HG03108 (cell line): Measurements from ENCODE around the gene PTMS.

Experiments used
- ATAC-seq: cut with Tn5 transposase; IDR thresholded peaks from one replicate; pipeline ENCODE4 v1.9.1; 2021; ENCODE audit warnings: moderate library complexity; ENCODE audit not compliant: unreplicated experiment

PTMS gene

DNA sequence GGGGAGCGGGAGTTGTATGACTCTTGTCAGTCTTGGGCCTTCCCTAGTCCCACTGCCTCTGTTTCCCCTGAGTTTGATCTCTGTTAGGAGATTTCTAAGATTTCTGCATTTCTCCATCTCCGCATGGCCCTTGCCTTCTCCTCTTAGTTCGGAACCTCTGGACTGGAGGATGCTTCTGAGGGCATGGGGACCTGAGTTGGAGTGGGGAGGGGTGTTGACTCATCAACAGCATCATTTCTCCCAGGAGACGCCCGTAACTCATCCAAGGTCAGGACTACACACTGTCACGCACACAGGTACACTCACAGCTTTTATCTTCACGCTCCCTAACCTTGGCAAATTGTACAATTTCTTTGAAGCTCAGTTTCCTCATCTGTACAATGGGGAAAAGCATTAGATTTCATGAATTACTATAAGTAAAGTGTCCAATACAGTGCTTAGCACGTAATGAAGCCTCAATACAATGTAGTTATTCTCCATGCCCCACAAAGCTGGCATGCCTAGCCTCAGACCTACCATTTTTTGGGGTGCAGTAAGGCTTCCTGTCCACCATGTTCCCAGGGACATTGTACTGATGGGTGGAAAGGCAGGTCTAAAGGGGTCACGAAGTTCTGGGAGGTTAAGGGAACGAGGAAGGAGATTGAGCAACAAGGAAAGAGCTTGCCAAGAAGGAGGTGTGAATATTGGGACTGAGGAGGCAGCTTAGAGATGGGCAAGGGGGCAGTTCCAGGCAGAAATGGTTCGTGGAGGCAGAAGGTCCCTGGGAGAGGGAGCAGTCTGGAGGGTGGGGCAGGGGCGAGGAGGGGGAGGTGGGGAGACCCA is 5.6 kb downstream of the PTMS start:
- no peak for ATAC-seq

DNA sequence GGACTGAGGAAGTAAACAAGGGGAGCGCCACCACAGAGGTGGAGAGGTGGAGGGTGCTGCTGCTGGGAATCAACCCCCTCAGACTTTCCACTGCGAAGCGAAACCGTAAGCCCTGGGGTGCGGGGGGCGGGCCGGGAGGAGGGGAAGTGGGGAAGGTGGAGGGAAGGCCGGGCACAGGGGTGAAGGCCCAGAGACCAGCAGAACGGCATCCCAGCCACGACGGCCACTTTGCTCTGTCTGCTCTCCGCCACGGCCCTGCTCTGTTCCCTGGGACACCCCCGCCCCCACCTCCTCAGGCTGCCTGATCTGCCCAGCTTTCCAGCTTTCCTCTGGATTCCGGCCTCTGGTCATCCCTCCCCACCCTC is 6.2 kb downstream of the PTMS start, which contains the start of gene LAG3:
TSS of gene LAG3 (plus strand) at position 190 of the 365 bp plus-strand sequence. CDS start 333 bp downstream, outside the sequence.
- no peak for ATAC-seq

DNA sequence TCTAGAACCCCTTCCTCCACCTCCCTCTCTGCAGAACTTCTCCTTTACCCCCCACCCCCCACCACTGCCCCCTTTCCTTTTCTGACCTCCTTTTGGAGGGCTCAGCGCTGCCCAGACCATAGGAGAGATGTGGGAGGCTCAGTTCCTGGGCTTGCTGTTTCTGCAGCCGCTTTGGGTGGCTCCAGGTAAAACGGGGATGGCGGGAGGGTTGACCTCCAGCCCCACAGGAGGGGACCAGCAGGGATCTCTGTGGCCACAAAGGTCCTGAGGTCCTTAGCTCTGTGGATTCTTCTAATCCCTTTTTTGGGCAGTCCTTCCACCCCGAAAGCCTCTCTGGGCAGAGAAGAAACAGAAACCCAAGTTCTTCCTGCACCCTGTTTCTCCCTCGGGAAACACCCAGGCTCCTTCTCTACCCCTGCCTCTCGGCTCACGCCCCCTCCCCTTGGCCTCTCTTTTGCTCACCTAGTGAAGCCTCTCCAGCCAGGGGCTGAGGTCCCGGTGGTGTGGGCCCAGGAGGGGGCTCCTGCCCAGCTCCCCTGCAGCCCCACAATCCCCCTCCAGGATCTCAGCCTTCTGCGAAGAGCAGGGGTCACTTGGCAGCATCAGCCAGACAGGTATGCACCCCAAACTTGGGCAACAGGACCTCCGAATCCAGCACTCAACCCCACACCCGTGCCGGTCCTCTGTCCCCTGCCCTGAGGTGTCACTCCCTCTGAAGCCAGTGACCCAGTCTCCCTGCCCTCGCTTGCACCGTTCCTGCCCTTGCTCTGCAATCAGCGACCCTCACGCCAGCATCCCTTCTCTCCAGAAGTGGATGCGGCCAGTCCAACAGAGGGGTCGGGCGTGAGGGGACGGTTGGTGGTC is 6.8 kb downstream of the PTMS start:
- no peak for ATAC-seq

DNA sequence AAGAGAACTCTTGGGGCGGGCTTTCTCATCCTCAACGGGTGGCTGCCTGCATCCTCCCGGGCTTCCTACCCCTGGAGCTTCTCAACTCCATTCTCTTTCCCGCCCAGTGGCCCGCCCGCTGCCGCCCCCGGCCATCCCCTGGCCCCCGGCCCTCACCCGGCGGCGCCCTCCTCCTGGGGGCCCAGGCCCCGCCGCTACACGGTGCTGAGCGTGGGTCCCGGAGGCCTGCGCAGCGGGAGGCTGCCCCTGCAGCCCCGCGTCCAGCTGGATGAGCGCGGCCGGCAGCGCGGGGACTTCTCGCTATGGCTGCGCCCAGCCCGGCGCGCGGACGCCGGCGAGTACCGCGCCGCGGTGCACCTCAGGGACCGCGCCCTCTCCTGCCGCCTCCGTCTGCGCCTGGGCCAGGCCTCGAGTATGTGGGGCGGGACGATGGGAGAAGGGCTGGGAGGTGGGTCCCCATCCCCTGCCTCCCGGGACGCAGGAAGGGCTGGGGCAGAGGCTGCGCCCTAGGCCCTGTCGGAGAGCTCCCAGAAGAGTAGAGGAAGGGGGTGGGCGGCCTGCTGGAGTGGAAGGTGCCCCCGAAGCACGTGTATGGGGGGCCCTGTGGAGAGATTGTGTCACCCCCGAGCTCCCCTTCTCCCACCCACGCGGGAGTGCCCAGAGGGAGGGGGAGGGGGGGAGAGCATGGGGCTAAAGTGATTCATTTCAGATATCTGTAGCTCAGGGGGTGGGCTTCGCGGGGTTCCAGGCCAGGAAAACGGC is 7.6 kb downstream of the PTMS start:
- no peak for ATAC-seq

DNA sequence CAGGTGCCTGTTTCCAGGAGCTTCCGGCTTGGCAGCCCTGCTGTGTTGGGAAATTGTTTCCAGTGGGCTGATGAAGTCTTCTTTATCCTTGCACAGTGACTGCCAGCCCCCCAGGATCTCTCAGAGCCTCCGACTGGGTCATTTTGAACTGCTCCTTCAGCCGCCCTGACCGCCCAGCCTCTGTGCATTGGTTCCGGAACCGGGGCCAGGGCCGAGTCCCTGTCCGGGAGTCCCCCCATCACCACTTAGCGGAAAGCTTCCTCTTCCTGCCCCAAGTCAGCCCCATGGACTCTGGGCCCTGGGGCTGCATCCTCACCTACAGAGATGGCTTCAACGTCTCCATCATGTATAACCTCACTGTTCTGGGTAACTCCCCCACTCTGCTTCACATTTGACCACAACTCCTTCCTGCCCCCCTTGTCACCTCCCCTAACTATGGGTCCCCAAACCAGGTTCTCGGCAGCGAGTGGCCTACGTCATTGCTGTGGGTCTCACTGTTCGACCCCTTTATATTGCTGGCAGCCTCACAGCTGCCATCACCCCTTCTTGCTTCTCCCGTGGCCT is 8.4 kb downstream of the PTMS start:
- no peak for ATAC-seq

DNA sequence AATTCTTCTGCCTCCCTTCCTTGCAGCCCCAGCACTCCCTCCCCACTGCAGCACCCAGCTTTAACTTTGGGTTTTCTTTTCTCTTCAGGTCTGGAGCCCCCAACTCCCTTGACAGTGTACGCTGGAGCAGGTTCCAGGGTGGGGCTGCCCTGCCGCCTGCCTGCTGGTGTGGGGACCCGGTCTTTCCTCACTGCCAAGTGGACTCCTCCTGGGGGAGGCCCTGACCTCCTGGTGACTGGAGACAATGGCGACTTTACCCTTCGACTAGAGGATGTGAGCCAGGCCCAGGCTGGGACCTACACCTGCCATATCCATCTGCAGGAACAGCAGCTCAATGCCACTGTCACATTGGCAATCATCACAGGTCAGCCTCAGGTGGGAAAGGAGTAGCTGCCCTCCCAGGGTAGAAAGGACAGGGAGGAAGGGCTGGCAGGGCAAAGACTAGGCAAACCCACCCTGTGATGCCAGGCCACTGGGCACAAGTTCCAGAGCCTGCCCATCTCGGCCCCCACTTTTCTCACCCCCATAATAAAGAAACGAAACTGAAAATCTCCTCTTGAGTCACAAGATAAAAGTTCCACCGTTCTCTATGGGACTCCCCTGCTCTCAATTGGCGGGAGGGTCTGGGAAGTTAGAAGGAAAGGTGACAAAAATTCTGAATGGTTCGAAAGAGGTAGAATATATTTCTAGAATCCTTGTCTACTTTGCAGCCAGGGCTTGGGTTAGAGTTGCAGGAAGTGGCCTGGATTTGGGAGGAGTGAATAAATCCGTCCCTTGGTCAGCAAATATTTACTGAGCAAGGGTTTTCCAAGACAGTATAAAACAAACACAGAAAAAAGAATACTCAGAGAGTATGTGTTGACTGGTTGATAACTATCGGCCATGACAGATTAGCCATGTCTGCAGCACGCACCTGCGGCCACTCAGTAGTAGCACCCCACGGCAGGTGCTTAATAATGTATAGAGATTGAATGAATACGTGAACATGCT is 9.3 kb downstream of the PTMS start:
- ATAC-seq = no peak

DNA sequence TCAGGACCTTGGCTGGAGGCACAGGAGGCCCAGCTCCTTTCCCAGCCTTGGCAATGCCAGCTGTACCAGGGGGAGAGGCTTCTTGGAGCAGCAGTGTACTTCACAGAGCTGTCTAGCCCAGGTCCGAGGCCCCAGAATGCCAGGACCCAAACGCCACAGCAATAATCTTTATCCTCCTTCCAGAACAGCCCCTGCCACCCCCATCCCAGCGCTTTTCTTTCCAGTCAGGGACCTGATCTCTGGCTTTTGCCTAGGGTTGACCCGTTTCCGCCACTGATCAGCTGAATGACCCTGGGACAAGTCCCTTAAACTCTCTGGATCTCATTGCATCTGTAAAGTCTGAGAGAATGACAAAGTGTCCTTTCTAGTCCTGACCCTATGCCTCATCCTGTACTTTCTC is 11.2 kb downstream of the PTMS start:
- no peak for ATAC-seq

DNA sequence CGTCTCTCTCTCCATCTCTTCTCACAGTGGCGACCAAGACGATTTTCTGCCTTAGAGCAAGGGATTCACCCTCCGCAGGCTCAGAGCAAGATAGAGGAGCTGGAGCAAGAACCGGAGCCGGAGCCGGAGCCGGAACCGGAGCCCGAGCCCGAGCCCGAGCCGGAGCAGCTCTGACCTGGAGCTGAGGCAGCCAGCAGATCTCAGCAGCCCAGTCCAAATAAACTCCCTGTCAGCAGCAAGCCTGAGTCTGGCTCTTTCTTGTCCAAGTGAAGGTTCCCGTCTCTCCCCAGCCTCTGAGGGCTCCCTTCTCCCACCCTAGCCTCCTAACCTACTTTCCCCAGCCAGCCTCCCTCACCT is 12.0 kb downstream of the PTMS start:
- no peak for ATAC-seq

DNA sequence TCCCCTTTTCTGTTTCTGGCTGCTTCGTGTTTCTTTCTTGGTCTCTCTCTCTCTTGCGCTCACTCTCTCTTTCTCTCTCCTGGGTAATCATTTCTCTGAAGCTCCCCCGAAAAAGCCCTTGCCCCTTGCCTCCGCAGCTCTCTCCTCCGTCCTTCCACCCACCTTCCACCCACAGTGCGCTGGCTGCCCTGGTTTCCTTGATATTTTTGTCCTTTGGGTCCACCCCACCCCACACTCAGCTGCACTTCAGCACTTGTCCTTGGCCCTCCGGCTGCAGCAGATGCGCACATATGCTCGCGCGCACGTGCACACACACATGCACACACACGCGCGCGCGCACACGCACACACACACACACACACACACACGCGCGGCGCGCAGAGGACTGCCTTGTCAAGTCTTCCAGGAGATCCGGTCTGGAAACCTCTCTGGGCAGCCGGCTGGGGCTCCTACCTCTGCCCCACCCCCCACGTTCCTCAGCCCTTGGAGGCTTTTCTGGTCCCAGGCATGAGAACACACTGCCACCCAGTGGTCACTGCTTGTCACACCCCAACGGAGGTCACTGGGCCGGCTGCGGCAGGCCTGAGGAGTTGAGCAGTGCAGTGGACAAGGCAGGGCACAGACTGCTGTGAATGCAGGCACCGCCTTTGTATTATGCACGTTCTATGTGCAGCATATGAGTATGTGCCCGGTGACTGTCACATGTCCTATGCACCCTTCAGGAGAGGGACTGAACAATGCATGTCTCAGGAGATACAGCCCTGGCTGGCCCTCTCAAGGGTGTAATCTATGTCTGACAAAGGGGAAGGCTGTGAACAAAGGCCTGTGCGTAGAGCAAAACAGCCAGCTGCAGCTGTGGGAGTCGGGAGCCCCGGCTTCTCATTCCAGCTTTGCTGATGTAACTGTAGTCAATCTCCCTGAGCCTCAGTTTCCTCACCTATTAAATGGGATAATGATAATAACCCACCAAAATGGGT is 12.7 kb downstream of the PTMS start:
- ATAC-seq = peak; percentile 83

DNA sequence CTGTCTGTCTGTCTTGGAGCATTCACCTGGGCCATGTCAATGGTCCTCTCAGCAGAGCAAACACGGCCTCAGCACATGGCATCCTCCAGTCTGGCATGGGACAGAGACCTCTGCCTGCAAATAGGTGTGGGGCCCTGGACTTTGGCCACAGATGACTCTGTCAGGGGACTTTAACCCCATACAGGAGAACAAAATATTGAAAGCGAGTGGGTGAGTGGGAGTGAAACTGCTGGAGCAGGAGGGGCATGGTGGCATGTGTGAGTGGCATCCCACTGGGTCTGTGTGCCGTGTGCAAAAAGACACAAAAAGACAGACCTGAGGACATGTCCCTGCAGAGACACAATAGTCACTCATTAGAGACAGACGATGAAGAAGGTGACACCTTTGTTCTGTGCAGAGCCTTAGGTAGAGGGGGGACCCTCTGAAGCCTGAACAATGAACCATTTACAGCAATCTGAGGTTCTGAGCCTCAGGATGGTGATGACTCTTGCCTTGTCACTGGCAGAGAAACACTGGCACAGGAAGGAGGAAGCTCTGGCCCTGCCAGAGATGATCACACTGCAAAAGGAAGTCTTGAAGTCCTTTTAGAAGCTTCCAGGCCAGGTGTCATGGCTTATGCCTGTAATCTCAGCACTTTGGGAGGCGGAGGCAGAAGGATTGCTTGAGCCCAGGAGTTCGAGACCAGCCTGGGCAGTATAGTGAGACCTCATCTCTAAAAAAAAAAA is 13.7 kb downstream of the PTMS start:
- no peak for ATAC-seq

DNA sequence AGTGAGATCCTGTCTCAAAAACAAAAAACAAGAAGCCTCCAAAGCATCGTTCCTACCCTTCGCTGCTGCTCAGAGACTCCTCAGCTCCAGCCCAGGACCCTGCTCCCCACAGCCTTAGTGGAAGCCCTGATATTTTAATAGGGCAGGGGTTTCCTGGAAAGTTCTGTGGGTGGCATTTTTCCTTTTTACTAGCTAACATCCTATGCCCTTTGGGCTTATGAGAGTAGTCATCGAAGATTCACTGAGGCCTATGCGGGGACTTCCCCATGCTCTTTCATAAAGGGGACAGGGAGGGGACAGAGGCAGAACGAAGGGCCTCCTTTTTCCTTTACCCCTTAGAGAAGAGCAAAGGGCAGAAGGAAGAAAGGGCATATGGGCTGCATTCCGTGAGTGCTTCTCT is 14.4 kb downstream of the PTMS start:
- no peak for ATAC-seq

DNA sequence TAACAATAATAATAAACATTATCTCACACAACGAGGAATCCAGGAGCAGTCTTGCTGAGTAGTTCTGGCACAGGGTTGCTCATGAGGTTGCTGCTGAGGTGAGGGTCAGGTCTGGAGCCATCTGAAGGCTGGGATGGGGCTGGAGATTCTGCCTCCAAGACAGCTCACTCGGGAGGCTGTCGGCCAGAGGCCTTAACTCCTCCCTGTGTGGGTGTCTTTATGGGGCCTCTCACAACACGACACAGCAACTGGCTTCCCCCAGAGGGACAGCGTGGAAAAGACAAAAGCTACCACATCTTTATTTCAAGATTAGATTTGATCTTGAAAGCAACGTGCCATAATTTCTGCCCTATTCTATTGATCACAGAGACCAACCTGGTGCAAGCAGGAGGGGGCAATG is 16.0 kb downstream of the PTMS start:
- ATAC-seq = no peak

DNA sequence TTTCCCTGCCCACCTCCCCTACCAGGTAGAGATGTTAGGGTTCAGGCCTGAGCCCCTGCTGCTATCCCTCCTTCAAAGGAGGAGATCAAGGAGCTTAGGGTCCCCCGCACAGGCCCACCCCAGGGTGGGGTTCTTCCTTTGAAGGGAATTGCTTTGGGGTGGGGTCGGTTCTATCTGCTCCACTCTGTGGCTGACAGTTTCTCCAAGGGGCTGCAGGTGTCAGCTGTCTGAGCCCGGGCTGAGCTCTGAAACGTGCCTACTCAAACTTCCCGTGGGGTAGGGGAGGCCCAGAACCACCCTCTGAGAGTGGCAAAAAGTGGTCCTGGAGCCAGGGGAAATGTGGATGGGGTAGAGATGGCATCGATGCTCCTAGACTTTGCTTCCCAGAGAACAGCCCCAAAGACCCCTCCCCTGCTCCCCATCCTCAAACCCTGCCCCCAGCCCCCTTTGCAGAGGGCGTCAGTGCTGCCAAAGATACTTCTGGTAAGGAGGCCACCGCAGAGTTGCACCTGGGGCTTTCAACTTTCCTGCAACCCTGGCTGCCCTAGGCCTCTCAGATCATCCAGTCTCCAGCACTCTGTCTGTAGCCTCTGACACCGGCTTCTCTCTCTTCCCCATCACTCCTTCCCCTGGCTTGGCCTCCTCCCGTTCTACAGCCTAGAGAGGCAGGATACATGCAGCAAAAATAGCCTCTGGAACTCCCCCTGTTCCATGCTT is 16.8 kb downstream of the PTMS start:
- no peak for ATAC-seq

DNA sequence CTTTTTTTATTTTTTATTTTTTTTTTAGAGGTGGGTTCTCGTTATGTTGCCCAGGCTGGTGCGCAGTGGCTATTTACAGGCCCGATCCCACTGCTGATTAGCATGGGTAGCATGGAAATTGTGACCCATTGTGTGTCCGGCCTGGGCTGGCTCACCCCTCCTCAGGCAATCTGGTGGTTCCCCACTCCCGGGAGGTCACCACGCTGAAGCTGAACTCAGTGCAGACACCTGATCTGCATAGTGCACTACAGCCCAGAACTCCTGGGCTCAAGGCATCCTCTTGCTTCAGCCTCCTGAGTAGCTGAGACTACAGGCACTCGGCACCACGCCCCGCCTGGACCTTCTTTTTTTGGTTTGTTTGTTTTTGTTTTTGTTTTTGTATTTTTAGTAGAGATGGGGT is 17.7 kb downstream of the PTMS start:
- ATAC-seq = no peak

DNA sequence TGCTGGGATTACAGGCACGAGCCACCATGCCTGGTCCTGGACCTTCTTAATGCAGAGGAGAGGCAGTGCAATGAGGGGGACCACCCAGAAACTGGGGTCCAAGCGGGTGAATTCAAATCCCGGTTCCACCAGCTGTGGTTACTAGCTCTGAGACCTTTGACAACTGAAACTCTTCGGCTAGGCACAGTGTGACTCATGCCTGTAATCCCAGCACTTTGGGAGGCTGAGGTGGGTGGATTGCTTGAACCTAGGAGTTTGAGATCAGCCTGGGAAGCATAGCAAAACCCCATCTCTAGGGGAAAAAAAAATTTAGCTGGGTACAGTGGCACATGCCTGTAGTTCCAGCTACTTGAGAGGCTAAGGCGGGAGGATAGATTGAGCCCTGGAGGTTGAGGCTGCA is 18.1 kb downstream of the PTMS start:
- ATAC-seq = no peak

DNA sequence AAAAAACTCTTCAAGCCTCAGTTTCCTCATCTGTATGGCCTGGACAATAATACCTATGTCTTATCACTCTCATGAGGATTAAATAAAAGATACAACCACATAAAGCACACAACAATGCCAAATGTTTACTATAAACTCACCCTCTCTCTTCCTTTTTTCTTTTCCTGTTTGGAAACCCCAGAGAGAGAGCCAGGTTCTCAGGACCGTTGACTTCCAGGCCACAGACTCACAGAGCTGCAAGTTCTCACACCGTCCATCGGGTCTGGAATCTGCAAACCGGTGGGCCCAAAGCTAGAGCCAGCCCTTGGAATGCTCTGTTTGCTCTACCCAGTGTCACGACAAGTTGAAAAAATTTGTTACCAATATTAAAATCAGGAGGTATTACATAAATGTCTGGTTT is 18.6 kb downstream of the PTMS start:
- no peak for ATAC-seq

DNA sequence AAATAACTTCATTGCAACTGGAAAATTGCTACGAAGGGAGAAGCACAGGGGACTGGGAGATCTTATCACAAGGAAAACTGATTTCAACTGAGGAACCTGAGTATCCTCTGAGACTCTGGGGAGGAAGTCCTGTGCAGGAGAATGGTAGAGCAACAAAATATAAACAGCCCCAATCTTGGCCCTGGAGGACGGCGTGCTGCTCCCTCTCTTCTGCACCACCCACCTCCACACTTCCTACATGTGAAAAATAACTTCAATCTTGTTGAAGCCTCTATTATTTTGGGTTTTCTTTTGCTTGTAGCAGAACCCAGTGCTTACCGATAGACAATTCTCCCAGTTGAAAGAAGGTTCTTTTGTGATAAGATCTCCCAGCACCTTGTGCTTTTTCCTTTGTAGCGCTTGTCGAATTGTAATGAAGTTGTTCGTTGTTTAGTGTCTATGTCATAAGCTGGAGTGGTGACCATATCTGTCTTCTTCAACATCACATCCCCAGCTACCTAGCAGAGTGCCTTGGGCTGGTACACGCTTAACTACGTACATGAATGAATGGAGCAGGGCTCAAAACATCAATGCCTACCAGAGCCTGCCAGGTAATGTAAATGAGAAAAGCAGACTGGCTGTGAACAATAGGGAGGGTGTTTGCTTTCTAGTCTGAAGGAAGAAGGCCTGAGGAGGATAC is 20.4 kb downstream of the PTMS start:
- ATAC-seq = no peak
